Adipocyte (in vitro differentiated cells): ENCODE measurements around the gene RAD18.
A peak's percentile ranks its signal among the peaks of the same experiment; 100 is the strongest.

ENCODE experiments used
- DNase-seq: peaks from one replicate; pipeline ENCODE4 v3.0.0-alpha.2; 2015; ENCODE audit warnings: low read depth
- H3K27me3 ChIP-seq: replicated peaks from 2 replicates; pipeline ENCODE4 v1.7.0; 2013; ENCODE audit warnings: mild to moderate bottlenecking, low read length, moderate library complexity; ENCODE audit not compliant: control insufficient read depth, insufficient read depth
- H3K36me3 ChIP-seq: 2 replicates; pipeline ENCODE4 v1.7.0; 2013; ENCODE audit warnings: low read length, mild to moderate bottlenecking, moderate library complexity; ENCODE audit not compliant: control insufficient read depth, insufficient read depth, severe bottlenecking
- H3K4me1 ChIP-seq: 2 replicates; pipeline ENCODE4 v1.7.0; 2013; ENCODE audit warnings: mild to moderate bottlenecking, low read length, moderate library complexity; ENCODE audit not compliant: control insufficient read depth, insufficient read depth
- H3K4me3 ChIP-seq: 2 replicates; pipeline ENCODE4 v1.7.0; 2013; ENCODE audit warnings: mild to moderate bottlenecking, low read length, moderate library complexity
- H3K9ac ChIP-seq: 2 replicates; pipeline ENCODE4 v1.7.0; 2013; ENCODE audit warnings: mild to moderate bottlenecking, low read length, moderate library complexity
- H3K9me3 ChIP-seq: 2 replicates; pipeline ENCODE4 v1.7.0; 2013; ENCODE audit warnings: mild to moderate bottlenecking, low read length, moderate library complexity; ENCODE audit not compliant: control insufficient read depth

RAD18 gene

GRCh38 chr3:8891303-8891702 lies 72.0 kb downstream of the RAD18 start:
- Histone ChIP-seq H3K4me1 (peaks cover 23% of the 10 kb centered on the region), H3K4me3 (no peak overlapping the region), H3K27me3 (no peaks in the 10 kb centered on the region), H3K9ac (peak overlapping the region; percentile 56), H3K36me3 (no peaks in the 10 kb centered on the region), H3K9me3 (no peaks in the 10 kb centered on the region)
- DNase-seq: peak; percentile 25

DNA sequence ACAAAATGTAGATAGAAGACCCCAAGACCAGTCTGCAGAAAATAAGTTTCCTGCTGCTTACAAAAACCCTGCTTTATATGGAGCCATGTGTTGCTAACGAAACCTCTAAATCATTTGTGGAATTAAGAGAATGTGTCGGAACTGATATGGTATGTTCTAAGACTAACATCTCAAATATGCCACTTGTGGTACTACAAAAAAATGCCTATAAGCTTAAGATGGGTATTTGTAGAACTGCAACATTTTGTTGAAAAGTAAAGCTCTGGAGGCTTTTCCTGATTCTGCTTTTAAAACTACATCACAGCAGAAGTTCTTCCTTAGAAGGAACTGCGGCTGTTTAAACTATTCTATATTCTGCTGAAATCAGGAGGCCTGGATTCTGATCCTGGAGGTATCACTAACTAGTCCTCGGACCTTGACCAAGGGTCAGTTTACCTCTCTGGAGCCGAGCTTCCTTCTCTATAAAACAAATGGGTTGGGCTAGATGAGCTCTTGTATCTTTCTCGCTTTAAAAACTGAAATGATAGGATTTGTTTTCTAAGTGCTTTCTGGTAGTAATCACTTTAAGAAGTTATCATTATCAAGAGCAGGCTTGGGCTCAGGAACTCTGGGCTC lies 74.9 kb downstream of the RAD18 start:
- no peak overlapping the region for H3K4me3 ChIP-seq
- peak; percentile 81 for DNase-seq
- no peaks in the 10 kb centered on the region for H3K27me3 ChIP-seq
- H3K9me3 ChIP-seq: no peaks in the 10 kb centered on the region
- peaks cover 33% of the 10 kb centered on the region for H3K4me1 ChIP-seq
- no peaks in the 10 kb centered on the region for H3K36me3 ChIP-seq
- peak overlapping the region; percentile 50 for H3K9ac ChIP-seq

DNA sequence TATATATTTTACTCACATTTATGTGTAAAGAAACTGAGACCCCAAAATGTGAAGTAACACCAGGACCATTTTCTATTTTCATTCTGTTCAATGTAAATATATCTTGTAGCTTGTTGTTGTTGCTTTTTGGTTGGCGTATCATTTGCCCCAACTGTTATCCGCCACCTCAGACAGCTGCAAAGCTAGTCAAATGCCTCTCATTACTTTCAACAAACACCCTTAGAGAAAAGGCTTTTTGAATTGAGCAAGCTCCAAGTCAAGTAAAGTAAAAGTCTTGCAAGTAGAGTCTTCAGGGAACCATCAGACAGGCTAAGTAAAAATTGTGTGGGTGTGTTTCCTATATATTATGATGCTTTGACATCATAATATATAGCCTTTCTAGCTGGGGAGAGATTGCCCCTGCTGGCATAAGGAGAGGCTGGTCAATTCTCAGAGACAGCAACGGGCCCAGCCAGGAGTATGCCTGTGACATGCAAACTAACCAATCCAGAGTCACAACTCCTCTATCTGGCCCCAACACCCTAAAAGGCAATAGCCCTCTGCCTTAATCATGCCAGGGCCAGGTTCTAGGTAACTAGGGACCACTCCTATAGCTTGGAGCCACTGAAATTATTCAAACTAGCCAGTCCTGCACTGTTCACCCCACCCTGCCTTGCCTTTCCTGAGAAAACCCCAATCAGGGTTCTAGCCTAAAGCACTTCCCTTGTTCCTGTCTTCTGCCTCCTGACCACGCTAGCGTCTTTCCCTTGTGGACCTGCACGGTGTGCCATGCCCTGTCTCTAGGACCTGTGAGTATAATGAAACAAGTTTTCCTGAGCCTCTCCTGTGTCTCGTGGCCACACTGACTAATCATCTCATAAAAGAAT lies 75.6 kb downstream of the RAD18 start:
- H3K36me3 ChIP-seq: no peaks in the 10 kb centered on the region
- H3K9ac ChIP-seq: peak overlapping the region; percentile 50
- DNase-seq: no peak
- H3K4me3 ChIP-seq: no peak overlapping the region
- no peaks in the 10 kb centered on the region for H3K9me3 ChIP-seq
- peaks cover 33% of the 10 kb centered on the region for H3K4me1 ChIP-seq
- H3K27me3 ChIP-seq: no peaks in the 10 kb centered on the region

GRCh38 chr3:8886546-8886945 lies 76.7 kb downstream of the RAD18 start:
- Histone ChIP-seq H3K9me3 (no peaks in the 10 kb centered on the region), H3K36me3 (no peaks in the 10 kb centered on the region), H3K4me1 (peaks cover 33% of the 10 kb centered on the region), H3K9ac (peak overlapping the region; percentile 12), H3K27me3 (no peaks in the 10 kb centered on the region), H3K4me3 (no peak overlapping the region)
- DNase-seq: no peak

DNA sequence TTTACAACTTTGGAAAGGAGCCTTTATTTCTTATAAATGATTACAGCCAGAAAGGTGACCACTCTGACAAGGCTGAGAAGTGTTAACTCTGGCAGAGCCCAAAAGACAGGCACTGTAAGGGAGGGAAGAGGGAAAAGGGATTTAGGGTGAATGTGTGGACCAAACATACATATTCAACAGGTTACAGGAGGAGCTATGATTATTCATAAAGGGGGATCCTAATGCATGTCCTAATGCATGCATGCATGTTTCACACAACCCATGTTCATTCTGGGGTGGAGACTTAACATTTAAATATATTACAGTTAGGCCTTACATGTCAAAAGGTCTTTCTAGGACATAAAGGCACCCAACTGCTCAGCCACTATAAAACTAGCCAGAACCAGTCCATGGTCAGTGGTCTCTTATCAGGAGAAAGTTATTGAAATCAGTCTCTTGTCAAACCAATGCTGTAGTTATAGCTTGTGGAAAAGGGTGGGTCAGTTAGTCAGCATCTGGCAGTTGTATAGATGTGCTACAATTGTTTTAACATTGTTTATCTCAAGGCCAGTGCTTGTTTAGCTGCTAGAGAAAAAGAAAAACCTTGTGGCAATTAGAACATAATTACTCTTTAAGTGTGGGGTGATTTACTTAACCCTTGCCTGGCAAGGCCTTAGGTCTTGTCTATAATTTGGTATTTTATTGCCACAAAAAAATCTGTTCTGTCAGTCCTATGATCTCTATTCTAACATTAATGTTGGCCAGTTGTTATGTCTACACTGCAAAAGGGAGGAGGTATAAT lies 77.5 kb downstream of the RAD18 start:
- Histone ChIP-seq H3K9ac (peak overlapping the region; percentile 12), H3K36me3 (peaks cover 5% of the 10 kb centered on the region), H3K4me3 (no peak overlapping the region), H3K27me3 (no peaks in the 10 kb centered on the region), H3K9me3 (no peaks in the 10 kb centered on the region), H3K4me1 (peaks cover 29% of the 10 kb centered on the region)
- no peak for DNase-seq

DNA sequence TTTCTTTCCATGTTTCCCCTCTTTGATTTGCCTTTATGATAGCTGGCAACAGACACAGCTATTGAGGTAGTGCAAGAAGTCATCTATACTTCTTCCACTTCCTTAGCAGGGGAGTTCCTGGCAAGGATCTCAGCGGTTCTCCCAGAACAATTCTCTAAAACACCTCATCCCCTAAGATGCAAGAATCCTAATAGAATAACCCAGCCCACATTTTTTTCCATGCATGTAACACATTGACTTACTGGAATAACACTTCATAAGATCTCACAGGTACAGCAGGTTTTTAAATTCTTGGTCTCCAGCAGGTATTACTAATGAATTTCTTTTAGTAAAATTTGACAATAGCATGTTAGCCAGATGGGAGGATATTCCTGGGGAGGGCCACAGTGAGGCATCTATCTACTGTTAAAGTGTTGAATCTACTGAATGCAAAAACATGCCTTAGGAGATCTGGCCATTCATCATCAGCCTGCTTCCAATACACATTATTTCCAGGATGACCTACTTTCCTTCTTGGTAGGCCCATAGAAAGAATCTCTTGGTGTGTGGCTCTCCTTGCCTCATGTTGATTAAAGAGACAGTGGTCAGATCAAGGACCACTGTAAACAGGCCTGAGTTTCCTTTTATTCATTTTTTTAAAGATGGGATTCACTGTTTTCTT lies 78.5 kb downstream of the RAD18 start:
- Histone ChIP-seq H3K4me1 (peaks cover 29% of the 10 kb centered on the region), H3K9me3 (no peaks in the 10 kb centered on the region), H3K36me3 (peaks cover 11% of the 10 kb centered on the region), H3K27me3 (no peaks in the 10 kb centered on the region), H3K4me3 (no peak overlapping the region), H3K9ac (no peak overlapping the region)
- no peak for DNase-seq

DNA sequence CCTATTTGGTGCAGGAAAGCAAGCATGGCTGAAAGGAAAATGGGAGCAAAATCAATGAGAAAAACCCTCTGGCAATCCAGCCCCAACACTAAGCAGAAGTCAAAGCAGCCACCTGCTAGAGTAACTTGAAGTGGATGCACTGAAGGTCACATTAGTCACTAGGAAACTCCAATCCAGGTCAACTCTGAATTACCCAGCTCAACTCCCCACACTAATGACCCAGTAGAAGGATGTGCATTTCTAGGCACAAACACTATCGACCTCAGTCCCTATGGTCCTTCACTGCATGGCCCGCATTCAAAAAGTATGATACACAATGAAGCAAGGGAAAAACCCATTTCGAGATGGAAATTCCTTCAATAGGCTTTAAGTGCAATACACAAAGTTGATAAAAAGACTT lies 80.6 kb downstream of the RAD18 start:
- Histone ChIP-seq H3K4me3 (no peak overlapping the region), H3K9ac (no peak overlapping the region), H3K27me3 (no peaks in the 10 kb centered on the region), H3K36me3 (peaks cover 11% of the 10 kb centered on the region), H3K4me1 (peaks cover 23% of the 10 kb centered on the region), H3K9me3 (no peaks in the 10 kb centered on the region)
- no peak for DNase-seq

- no peak overlapping the region for H3K9ac ChIP-seq
- peaks cover 18% of the 10 kb centered on the region for H3K4me1 ChIP-seq
- no peak overlapping the region for H3K4me3 ChIP-seq
- no peaks in the 10 kb centered on the region for H3K27me3 ChIP-seq
- peaks cover 11% of the 10 kb centered on the region for H3K36me3 ChIP-seq
- H3K9me3 ChIP-seq: no peaks in the 10 kb centered on the region
- DNase-seq: no peak
Measured at GRCh38 chr3:8882171-8882593, 81.1 kb downstream of the RAD18 start.

DNA sequence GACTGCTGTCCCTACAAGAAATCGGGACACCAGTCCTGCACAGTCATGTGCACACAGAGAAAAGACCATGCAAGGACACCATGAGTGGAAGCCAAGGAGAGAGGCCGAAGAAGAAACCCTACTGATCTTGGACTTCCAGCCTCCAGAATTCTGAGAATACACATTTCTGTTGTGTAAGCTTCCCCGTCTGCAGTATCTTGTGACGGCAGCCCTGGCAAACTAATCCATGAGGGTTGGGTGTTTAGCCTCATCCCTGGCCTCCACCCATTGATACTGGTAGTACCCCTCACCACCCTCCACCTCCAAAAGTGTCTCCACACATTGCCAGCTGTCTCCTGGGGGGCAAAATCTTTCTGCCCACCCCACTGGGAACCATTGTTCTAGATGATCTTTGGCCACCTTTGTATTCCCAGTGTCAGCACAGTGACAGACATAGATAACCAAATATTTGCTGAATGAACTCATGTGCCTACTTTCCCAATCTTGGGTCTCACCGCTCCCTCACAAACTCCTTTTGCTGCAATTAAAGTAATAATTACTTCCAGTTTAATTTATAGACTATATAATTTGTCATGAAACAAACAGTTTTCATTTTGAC lies 83.8 kb downstream of the RAD18 start:
- Histone ChIP-seq H3K9ac (no peak overlapping the region), H3K27me3 (no peaks in the 10 kb centered on the region), H3K4me1 (peaks cover 18% of the 10 kb centered on the region), H3K36me3 (peaks cover 11% of the 10 kb centered on the region), H3K4me3 (no peak overlapping the region), H3K9me3 (no peaks in the 10 kb centered on the region)
- DNase-seq: no peak

DNA sequence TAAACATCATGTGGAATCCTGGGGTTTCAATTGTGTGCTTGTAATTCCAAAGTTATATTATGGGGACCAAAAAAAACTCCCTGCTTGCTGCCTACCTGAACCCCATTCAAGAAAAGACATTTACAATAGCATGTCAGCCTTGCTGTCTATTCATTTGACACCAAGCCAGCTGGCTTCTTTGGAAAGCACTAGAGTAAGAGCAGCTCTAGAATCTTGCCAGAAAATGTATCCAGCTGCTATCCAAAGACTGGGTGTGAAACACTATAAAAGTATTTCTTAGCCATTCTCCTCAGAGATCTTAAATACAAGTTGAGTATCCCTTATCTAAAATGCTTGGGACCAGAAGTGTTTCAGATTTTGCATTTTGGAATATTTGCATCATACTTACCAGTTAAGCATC lies 87.4 kb downstream of the RAD18 start:
- H3K4me3 ChIP-seq: no peak overlapping the region
- no peak for DNase-seq
- H3K9ac ChIP-seq: no peak overlapping the region
- H3K4me1 ChIP-seq: peaks cover 28% of the 10 kb centered on the region
- peaks cover 7% of the 10 kb centered on the region for H3K36me3 ChIP-seq
- no peaks in the 10 kb centered on the region for H3K9me3 ChIP-seq
- no peaks in the 10 kb centered on the region for H3K27me3 ChIP-seq
